CD4-positive, alpha-beta T cell treated with Interleukin-4 for 4 hours (primary cell): Measurements from ENCODE around the gene C5AR2.
"Not testable (repeated sequence)": the region's sequence is repeated elsewhere in the genome, so short reads cannot be mapped to it uniquely, and the experiment has no call there.

Source experiments
- DNase-seq: peaks from one replicate; pipeline ENCODE4 v3.0.0-alpha.2; 2020

The C5AR2 gene

DNA sequence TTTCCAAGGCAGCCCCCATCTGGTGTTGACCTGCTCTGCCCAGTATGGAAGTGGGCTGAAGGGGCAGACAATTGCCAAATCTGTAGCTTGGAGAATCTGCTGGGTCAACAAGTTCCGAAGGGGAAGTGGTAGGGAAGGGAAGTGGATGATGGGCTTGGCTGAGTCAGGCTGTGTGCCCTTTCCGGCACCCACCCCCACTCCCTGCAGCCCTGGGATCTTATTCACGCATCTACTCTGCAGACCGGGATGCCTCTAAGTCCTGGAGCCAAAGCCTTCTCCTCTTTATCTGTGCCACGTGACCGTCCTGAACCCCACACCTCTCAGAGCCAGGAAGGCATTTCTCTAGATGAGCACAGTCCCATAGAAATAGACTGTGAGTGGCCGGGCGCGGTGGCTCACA is 7.5 kb upstream of the C5AR2 start:
- no peak for DNase-seq

DNA sequence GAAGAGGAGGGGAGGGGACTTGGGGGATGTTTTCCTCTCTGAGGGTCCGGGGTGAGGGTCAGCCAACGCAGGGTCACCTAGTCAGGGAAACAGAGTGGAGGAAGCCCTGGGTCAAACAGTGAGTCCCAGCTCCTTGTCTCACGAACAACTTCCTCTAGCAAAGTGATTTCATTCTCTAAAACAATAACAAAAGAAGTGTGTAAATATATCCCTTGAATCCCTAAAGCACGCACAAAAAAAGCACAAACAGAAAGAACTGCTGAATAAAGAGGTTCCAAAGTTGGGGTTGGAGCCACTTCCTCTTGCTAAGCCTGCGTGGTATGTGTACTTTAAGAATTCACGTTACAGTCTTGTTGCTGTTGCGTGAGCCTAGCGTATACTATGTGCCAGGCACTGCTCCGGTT is 1.5 kb upstream of the C5AR2 start:
- no peak for DNase-seq

DNA sequence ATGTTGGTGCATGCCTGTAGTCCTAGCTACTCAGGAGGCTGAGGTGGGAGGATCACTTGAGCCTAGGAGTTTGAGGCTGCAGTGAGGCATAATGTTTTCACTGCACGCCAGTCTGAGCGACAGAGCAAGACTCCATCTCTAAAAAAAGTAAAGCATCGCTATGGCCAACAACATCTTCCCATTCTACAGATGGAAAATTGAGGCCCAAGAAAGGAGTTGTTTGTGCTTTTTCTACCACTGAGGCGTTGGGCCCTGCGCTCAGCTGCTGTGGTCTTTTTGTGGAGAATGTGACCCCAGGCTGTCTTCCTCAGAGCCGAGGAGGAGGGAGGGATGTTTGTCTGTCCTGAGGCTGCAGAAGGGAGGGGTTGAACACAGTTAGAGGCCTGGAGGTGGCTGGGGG is 485 bp upstream of the C5AR2 start:
- no peak for DNase-seq

DNA sequence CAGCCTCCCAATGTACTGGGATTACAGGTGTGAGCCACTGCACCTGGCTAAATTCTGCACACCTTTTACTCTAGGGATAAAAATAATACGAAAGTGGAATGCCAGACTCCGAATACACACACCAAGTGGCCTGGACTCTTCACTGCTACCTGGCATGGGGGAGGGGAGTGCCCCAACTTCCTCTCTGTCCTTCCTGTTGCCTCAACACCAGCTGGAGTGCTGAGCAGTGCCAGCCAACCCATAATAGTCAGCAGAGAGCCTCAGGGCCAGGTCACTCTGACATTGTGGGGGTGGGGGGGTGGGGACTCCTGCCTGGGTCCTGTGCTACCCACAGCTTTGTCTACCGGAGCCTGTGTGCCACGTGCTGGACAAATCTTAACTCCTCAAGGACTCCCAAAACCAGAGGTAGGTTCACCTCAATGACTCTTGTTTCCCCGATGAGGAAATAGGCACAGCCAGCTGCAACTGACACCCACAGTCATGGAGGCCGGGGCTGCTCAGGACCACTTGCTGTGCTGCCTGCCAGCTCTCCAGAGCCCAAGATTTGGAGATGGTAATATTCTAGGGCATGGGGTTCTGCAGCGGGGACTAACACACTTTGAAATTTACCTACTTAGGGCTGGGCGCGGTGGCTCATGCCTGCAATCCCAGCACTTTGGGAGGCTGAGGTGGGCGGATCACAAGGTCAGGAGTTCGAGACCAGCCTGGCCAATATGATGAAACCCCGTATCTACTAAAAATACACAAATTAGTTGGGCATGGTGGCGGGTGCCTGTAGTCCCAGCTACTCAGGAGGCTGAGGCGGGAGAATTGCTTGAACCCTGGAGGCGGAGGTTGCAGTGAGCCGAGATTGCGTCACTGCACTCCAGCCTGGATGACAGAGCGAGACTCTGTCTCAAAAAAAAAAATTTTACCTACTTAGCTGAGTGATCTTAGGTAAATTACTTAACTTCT is 5.1 kb downstream of the C5AR2 start:
- DNase-seq = peak; percentile 15

DNA sequence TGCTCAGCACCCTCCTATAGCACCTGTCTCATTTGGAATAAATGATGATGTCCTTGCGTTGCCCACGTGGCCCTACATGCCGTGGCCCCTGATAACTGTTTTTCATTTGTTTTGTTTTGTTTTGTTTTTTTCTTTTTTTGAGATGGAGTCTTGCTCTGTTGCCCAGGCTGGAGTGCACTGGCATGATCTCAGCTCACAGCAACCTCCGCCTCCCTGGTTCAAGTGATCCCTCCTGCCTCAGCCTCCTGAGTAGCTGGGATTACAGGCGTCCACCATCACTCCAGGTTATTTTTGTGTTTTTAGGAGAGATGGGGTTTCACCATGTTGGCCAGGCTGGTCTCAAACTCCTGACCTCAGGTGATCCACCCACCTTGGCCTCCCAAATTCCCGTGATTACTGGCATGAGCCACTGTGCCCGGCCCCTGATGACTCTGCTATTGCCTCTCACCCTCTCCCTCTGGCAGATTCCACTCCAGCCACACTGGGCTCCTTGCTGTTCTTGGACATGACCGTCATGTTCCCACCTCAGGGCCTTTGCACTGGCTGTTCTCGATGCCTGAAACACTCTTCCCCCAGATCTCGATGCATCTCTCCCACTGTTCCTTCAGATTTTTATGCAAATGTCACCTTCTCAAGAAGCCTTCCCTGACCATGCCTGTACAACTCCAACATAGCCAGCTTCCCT is 7.4 kb downstream of the C5AR2 start:
- no peak for DNase-seq

DNA sequence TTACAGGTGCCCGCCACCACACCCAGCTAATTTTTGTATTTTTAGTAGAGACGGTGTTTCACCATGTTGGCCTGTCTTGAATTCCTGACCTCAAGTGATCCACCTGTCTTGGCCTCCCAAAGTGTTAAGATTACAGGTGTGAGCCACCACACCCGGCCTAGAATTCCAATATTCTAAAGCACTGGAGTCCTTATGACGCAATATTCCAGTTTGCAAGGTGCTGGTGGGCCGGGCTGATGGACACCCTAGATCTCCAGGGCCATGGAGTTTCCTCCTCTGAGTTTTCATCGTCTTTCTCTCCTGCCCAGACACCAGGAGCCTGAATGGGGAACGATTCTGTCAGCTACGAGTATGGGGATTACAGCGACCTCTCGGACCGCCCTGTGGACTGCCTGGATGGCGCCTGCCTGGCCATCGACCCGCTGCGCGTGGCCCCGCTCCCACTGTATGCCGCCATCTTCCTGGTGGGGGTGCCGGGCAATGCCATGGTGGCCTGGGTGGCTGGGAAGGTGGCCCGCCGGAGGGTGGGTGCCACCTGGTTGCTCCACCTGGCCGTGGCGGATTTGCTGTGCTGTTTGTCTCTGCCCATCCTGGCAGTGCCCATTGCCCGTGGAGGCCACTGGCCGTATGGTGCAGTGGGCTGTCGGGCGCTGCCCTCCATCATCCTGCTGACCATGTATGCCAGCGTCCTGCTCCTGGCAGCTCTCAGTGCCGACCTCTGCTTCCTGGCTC is 8.7 kb downstream of the C5AR2 start:
- DNase-seq = no peak

DNA sequence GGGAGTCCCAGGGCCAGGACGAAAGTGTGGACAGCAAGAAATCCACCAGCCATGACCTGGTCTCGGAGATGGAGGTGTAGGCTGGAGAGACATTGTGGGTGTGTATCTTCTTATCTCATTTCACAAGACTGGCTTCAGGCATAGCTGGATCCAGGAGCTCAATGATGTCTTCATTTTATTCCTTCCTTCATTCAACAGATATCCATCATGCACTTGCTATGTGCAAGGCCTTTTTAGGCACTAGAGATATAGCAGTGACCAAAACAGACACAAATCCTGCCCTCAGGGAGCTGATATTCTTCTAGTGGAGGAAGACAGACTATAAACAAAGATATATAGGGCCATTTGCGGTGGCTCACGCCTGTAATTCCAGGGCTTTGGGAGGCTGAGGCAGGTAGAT is 9.8 kb downstream of the C5AR2 start:
- no peak for DNase-seq

DNA sequence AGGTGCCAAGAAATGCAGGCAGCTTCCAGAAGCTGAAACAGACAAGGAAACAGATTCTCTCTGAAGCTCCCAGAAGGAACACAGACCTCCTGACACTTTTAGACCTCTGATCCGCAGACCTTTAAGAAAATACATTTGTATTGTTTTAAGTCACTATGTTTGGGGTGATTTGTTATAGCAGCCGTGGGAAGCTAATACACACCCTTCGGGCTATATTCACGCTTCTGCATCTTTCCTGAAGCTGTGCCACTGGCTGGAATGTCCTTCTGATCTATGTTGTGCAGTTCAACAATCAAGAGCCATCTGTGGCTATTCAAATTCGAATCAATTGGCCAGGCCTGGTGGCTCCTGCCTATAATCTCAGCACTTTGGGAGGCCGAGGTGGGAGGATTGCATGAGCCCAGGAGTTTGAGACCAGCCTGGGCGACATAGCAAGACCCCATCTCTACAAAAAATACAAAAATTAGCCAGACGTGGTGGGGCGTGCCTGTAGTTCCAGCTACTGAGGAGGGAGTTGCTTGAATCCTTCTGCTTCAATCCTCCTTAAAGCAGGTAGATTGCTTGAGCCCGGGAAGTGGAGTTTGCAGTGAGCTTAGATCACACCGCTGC is 11.3 kb downstream of the C5AR2 start:
- DNase-seq = no peak

DNA sequence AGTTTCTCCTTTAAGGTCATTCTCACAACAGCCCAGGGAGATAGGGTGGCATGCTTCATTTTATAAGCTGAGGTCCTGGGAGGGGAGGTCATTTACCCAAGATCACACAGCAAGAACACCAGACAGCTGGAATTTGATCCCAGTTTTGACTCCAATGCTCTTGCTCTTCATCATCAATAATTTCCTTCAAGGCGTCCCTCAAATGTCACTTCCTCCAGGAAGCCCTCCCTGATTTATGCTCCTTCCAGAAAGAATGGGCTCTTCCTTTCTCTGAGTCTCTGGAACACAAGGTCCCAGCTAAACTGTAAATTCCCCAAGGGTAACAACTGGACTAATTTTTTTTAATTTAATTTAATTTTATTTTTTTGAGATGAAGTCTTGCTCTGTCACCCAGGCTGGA is 12.4 kb downstream of the C5AR2 start:
- DNase-seq = no peak

DNA sequence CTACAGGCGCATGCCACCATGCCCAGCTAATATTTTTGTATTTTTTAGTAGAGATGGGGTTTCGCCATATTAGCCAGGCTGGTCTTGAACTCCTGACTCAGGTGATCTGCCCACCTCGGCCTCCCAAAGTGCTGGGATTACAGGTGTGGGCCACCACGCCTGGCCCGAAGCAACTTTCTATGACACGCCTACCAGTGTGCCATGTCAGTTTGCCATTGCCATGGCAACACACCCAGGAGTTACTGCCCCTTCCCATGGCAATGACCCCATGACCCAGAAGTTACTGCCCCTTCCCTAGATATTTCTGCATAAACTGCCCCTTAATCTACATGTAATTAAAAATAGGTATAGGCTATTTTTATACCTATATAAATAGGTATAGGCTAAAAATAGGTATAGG is 14.0 kb downstream of the C5AR2 start:
- not testable (repeated sequence) for DNase-seq

DNA sequence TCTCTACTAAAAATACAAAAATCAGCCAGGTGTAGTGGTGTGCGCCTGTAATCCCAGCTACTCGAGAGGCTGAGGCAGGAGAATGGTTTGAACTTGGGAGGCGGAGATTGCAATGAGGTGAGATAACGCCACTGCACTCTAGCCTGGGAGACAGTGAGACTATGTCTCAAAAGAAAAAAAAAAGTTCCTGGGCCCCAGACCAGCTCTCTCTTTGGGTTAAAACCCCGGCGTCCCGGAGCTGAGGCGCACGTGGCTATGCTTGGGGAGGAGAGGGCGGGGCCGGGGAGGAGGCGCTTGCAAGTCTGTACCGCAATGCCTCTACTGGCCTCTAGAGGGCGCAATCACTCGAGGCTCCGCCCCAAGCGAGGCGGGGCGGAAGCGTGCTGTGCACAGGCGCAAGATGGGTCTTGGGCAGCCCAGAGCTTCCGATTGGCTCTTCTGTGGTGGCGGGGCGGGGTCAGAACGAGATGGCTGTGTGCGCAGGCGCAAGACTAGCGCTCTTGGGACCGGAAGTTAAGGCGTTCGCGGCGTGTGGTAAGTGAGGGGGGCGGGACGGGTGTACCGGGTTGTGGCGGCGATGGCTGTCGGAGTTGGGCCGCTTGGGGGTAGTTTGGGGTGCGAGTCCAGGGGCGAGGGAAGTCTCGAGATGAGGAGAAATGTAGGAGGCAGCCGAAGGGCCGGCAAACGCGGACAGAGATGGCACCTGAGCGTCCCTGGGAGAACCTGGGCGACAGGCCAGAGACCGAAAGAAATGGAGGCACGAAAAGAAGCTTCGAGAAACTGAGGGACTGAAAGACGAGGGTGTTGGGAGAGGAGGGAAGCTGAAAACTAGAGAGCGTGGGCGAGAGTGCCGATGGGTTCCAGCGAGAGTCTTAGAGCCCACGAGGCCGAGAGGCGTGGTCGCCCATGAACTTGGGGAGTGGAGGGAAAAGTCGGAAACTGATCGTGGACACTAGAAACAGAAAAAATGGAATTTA is 17.1 kb downstream of the C5AR2 start, which contains the start of gene DHX34:
Gene DHX34, plus strand, starts transcription at position 497 of the 977 bp plus-strand sequence. CDS start 3,716 bp downstream, outside the sequence.
- peak; percentile 99 for DNase-seq

DNA sequence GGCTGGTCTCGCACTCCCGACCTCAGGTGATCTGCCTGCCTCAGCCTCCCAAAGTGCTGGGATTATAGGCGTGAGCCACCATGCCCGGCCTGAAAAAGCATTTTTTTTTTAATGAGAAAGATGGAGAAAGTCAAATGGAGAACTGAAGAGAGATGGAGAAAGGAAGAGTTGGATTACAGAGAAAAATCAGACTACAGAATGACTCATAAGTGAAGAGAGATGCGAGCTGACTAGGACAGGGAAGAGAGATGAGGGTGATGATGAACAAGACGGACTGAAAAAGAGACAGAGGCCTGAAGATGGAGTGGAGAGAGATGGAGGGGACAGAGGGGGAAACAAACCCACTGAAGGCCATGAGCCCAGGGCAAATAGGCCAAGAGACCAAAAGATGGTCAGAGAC is 18.7 kb downstream of the C5AR2 start:
- DNase-seq = no peak

DNA sequence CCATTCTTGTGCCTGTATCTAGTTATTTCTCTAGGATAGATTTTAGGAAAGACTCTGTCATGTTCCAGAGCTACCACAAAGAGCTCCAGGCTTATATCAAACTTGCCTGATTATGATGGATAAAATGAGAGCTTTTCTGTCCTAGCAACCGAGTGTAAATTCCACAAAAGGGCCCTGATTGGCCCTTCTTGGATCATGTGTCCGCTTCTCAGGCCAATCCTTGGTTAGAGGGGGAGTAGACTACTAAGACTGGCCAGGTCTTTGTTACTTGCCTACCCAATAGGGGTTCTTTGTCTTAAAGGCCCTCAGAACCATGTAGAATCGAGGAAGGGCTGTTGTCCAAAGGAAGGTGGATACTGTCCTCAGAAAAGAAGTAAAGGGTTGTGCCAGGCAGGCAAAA is 19.6 kb downstream of the C5AR2 start:
- no peak for DNase-seq

DNA sequence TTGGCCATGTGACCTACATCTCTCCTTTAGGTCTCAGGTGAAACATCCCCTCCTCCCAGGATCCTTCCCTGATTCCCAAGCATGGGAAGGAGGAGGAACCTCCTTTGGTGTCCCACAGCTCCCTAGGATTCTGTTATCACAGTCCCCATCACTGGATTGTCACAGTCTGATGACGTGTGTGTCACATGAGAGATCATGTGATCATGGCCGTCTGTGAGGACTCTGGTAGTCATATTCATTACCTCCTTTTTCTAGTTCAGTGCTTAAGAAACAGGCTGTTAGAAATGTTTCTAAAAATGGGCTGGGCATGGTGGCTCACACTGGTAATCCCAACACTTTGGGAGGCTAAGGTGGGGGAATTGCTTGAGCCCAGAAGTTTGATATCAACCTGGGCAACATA is 20.1 kb downstream of the C5AR2 start:
- DNase-seq = no peak

DNA sequence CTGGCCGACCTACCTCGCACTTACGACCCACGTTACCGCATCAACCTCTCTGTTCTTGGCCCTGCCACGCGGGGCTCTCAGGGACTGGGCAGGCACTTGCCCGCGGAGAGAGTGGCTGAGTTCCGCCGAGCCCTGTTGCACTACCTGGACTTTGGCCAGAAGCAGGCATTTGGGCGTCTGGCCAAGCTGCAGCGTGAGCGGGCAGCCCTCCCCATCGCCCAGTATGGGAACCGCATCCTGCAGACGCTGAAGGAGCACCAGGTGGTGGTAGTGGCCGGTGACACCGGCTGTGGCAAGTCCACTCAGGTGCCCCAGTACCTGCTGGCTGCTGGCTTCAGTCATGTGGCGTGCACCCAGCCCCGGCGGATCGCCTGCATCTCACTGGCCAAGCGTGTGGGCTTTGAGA is 21.3 kb downstream of the C5AR2 start:
- no peak for DNase-seq

DNA sequence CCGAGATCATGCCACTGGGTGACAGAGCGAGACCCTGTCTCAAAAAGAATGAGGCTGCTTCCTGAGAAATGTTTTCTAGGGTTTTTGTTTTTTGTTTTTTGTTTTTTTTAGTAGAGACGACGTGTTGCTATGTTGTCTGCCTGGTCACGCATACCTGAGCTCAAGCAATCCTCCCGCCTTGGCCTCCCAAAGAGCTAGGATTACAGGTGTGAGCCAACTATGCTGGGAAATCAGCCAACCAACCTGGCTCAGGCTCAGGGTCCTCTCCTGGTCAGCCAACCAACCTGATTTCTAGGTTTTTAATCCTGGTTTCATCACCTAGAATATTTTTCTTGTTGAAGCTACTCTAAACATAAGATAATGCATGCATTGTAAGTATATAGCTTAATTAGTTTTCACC is 24.9 kb downstream of the C5AR2 start:
- no peak for DNase-seq

DNA sequence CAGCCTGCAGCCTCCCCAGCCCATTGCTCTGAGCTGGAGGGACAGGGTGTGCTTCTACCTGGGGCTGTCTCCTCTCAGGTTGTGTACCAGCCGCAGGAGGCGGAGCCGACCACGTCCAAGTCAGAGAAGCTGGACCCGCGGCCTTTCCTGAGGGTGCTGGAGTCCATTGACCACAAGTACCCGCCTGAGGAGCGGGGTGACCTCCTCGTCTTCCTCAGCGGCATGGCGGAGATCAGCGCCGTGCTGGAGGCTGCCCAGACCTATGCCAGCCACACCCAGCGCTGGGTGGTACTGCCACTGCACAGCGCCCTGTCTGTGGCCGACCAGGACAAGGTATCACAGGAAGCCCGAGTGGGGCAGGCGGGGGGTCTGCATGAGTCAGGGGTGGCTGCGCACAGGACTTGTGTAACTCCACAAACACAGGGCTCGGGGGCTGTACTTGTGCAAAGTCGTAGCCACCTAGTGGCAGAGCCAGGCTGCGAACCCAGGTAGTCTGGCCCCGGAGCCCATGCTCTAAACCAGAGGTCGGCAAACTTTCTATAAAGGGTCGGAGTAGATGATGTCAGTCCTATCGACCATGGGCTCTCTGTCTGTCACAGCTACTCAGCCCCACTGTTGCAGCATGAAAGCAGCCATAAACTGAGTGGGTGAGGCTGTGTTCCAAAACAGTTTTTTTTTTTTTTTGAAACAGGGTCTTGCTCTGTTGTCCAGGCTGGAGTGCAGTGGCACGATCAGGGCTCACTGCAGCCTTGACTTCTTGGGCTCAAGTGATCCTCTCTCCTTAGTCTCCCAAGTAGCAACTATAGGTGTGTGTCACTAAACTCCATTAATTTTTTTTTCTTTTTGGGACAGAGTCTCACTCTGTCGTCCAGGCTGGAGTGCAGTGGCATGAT is 26.1 kb downstream of the C5AR2 start:
- no peak for DNase-seq

DNA sequence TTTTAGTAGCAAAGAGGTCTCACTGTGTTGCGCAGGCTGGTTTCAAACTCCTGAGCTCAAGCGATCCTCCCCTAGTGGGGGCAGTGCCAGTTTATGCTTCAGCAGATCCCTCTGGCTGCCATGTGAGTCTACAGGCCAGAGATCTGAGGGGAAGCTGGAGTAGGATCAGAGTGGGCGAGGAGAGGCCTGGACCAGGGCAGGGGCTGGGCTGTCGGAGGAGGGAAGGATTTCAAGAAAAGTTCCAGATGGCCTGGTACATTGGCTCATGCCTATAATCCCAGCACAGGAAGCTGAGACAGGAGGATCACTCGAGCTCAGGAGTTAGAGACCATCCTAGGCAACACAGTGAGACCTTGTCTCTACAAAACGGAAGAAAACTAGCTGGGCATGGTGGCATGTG is 27.0 kb downstream of the C5AR2 start:
- no peak for DNase-seq

DNA sequence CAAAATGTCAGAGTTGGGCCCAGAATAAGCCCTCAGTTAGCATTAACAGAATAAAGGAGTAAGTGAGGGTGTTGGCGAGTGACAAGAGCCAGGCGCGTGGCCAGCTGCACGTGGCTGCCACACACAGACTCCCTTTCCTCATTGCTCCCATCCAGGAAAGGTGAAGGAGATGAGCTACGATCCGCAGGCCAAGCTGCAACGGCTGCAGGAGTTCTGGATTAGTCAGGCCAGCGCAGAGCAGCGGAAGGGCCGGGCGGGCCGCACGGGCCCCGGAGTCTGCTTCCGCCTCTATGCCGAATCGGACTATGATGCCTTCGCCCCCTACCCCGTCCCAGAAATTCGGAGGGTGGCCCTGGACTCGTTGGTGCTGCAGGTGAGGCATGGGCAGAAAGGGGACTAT is 30.3 kb downstream of the C5AR2 start:
- DNase-seq = no peak

DNA sequence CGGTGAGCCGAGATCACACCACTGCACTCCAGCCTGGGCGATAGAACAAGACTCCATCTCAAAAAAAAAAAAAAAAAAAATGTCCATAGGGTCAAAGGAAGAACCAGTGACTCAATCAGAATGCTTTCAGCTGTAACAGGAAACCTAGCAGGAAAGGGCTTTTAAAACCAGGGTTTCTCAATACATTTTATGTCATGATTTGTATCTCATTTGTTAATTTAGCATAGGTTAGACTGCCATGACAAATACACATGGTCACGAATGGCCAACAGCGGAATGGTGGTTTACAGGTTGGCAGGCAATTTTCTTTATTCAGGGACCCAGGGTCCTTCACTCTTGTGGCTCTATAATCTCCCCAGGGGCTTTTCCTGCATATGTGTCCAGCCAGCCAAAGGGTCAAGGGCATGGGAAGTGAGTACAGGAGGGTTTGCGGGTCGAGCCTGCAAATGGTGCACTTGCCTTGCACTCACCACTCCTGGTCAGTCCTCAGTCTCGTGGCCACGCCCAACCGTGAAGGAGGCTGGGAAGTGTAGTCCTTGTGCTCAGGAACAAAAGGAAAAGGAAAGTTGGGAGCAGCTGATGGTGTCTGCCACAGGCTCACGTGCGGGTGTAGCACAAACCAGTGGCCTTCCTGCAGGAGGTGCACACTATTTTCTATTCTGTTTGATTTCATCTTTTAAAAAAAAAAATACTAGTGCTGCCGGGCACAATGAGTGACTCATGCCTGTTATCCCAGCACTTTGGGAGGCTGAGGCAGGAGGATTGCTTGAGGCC is 32.0 kb downstream of the C5AR2 start:
- DNase-seq = no peak
